ENCODE results near the gene PCYT2. TPM values are rescaled to one million over a fixed set of nuclear protein-coding genes. Genes with fewer than 3 reads are reported as not detected.

Gene PCYT2
- total RNA-seq, 4 donors from 2014 or later: 4.1 to 27.7 (median 18.8) TPM

DNA sequence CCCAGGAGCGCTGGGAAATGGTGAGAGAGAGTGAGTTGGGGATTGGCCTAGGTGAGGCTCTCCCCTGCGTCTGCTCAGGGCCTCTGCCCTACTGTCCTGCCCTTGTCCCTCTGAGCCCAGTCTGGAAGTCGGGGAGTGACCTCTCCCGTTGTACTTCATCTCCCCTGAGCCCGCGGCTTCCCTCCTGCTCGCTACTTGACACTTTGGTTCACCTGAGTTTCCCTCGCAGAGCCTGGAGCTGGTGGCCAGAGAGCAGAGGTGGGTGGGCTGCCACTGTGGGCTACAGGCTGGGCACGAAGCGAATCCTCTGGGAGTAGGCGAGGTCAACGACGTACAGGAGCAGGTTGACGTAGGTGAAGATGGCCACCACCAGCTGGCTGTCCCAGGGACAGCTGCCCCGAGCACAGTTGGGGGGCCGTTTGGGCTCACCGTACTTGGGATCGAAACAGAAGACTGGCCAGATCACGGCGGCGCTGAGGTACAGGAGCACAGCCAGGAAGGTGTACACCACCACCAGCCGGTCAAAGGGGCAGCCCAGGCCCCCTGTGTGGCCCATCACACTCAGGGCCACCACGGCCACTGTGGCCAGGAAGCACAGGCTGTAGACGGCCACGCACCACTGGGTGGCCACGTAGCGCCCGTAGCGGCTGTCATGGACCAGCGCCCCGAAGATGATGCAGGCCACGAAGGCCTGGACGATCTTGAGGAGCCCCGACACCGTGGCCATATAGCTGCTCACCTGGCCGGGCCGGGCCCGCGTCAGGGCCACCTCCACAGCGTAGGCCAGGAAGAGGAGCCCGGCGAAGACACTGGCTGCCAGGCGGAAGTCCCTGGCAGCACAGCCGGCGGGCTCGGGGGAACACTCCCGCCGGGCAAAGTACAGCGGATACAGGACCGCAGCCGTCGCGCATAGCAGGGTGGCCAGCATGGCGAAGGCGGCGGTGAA lies 29.6 kb upstream of the PCYT2 start:
- intact Hi-C loops (cut with DNase I; ENCODE audit: low total_unique reads): no loop called here
- no peak overlapping the region for H3K27ac ChIP-seq
- H3K4me1 ChIP-seq: peaks cover 0 to 7% of the 10 kb centered on the region in 2 donors
- TF ChIP-seq POLR2A (IDR thresholded peaks at IDR 0.05): no peak
- TF ChIP-seq, protein P1, sequence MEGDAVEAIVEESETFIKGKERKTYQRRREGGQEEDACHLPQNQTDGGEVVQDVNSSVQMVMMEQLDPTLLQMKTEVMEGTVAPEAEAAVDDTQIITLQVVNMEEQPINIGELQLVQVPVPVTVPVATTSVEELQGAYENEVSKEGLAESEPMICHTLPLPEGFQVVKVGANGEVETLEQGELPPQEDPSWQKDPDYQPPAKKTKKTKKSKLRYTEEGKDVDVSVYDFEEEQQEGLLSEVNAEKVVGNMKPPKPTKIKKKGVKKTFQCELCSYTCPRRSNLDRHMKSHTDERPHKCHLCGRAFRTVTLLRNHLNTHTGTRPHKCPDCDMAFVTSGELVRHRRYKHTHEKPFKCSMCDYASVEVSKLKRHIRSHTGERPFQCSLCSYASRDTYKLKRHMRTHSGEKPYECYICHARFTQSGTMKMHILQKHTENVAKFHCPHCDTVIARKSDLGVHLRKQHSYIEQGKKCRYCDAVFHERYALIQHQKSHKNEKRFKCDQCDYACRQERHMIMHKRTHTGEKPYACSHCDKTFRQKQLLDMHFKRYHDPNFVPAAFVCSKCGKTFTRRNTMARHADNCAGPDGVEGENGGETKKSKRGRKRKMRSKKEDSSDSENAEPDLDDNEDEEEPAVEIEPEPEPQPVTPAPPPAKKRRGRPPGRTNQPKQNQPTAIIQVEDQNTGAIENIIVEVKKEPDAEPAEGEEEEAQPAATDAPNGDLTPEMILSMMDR (IDR thresholded peaks at IDR 0.05): no peak
- no peaks in the 10 kb centered on the region for H3K9me3 ChIP-seq
- H3K4me3 ChIP-seq: no peak overlapping the region
- DNase-seq: no peak
- H3K27me3 ChIP-seq: no peaks in the 10 kb centered on the region
- no peaks in the 10 kb centered on the region for H3K36me3 ChIP-seq

DNA sequence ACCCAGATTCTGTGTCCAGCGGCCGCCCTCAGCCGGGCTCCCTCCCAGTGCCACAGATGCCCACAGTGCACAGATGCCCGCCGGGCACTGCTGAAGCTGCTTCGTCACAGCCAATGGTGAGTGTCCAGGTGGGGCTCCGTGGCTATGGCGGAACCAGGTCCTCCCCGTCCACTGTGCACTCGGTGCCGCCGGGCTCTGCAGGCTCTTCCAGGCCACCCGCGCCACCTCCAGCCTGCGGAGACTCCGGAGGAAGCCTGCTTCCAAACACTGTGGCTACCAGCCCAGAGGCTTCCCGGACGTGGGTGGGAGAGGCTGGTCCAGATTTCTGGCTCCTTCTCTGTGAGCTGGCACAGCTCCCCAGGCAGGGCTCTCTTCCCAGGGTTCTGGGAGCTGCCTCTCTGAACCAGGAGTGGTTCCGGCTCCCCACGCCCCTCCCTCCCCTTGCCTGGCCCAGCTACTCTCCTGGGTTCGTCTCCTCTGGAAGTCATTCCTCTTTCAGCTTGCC lies 28.7 kb upstream of the PCYT2 start:
- intact Hi-C loops (cut with DNase I; ENCODE audit: low total_unique reads): no loop called here
- no peak for TF ChIP-seq POLR2A (IDR thresholded peaks at IDR 0.05)
- TF ChIP-seq, protein P1 (IDR thresholded peaks at IDR 0.05): no peak
- peaks cover 0 to 7% of the 10 kb centered on the region in 2 donors for H3K4me1 ChIP-seq
- H3K36me3 ChIP-seq: no peaks in the 10 kb centered on the region
- H3K4me3 ChIP-seq: no peak overlapping the region
- H3K9me3 ChIP-seq: no peaks in the 10 kb centered on the region
- peak in 1 of 2 donors; percentile 64 for DNase-seq
- H3K27ac ChIP-seq: no peak overlapping the region
- no peaks in the 10 kb centered on the region for H3K27me3 ChIP-seq

DNA sequence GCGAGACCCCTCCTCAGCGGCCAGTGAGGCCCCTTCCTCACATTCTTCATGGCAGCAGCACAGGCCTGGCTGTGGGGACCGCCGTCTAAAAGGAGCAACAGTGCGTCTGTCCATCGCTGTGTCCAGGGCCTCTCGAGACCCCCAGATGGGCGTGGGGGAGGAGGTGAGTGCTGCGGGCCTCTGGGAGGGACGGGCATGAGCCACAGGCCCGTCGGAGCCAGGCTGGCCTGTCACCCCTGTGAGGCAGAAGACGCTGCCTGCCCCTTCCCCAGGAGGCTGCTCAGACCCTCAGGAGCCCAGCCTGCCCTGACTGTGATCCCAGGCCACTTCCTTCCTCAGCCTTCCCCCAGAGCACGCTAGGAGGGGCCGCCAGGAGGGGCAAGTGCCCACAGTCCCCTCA lies 28.0 kb upstream of the PCYT2 start:
- Histone ChIP-seq H3K27ac (no peak overlapping the region), H3K4me3 (no peak overlapping the region), H3K36me3 (no peaks in the 10 kb centered on the region), H3K9me3 (no peaks in the 10 kb centered on the region), H3K4me1 (peaks cover 0 to 7% of the 10 kb centered on the region in 2 donors), H3K27me3 (no peaks in the 10 kb centered on the region)
- intact Hi-C loops (cut with DNase I; ENCODE audit: low total_unique reads): no loop called here
- no peak for DNase-seq
- no peak for TF ChIP-seq POLR2A (IDR thresholded peaks at IDR 0.05)
- TF ChIP-seq, protein P1 (IDR thresholded peaks at IDR 0.05): no peak

DNA sequence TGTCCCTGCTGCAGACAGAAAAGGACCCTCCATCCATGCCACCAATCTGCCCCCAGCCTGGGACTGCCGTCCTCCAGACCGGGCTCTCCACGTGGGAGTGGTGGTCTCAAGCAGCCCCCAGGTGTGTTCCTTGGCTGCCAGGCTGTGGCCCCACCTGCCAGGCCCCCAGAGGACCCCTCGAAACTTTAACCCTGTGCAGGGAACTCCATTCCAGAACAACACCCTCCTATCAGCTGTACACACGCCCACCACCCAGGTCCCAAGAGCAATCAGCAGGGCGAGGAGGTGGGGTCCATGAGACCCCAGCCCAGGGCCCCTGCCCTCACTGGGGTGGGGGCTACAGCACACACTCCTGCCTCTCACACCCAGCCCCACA lies 24.5 kb upstream of the PCYT2 start:
- Histone ChIP-seq H3K27ac (no peak overlapping the region), H3K27me3 (no peaks in the 10 kb centered on the region), H3K9me3 (no peaks in the 10 kb centered on the region), H3K36me3 (no peaks in the 10 kb centered on the region), H3K4me1 (peaks cover 0 to 7% of the 10 kb centered on the region in 2 donors), H3K4me3 (no peak overlapping the region)
- DNase-seq: no peak
- no peak for TF ChIP-seq POLR2A (IDR thresholded peaks at IDR 0.05)
- TF ChIP-seq, protein P1 (IDR thresholded peaks at IDR 0.05): no peak
- intact Hi-C loops (cut with DNase I; ENCODE audit: low total_unique reads): no loop called here

Measured in uterus (tissue), 4 donors.